Thyroid gland (tissue), 4 donors: Measurements from ENCODE around the gene MROH8.

Experiments
- POLR2A ChIP-seq, 2 donors: fragments of 450-650 bp; IDR thresholded peaks; one replicate each; pipeline ENCODE4 v1.6.1; 2017; ENCODE audit warnings: antibody characterized with exemption in 2 of 2, mild to moderate bottlenecking in 2 of 2, moderate library complexity in 1 of 2
- TF ChIP-seq, protein P1 (sequence below), 6 experiments: fragments of 200-600 bp in 3 of 6; fragments of 450-650 bp in 3 of 6; sonication (generic) in 3 of 6; IDR thresholded peaks; one replicate each; pipeline ENCODE4 v1.5.1; 2016 to 2019; ENCODE audit warnings: antibody characterized with exemption in 6 of 6, mild to moderate bottlenecking in 2 of 6, inconsistent platforms in 1 of 6, moderate library complexity in 1 of 6

DNA sequence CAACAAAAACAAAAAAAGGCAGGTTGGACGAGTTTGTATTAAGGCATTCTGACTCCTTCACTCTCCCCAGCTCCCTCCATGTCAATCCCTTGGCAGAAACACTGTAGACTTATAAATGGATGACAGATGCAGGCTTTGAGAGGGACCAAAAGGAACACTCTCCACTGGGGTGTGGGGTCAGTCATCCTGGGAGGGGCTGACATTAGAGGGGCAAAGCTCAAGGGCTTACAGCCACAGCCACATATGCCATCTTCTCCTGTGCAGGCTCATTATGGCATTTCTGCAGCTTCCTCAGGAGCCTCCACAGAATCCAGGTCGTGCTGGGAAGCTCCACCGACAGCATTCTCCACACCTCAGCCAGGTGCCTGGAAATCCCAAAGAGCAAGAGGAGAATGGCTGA is 50.5 kb downstream of the MROH8 start:
- TF ChIP-seq, protein P1, sequence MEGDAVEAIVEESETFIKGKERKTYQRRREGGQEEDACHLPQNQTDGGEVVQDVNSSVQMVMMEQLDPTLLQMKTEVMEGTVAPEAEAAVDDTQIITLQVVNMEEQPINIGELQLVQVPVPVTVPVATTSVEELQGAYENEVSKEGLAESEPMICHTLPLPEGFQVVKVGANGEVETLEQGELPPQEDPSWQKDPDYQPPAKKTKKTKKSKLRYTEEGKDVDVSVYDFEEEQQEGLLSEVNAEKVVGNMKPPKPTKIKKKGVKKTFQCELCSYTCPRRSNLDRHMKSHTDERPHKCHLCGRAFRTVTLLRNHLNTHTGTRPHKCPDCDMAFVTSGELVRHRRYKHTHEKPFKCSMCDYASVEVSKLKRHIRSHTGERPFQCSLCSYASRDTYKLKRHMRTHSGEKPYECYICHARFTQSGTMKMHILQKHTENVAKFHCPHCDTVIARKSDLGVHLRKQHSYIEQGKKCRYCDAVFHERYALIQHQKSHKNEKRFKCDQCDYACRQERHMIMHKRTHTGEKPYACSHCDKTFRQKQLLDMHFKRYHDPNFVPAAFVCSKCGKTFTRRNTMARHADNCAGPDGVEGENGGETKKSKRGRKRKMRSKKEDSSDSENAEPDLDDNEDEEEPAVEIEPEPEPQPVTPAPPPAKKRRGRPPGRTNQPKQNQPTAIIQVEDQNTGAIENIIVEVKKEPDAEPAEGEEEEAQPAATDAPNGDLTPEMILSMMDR (IDR thresholded peaks at IDR 0.05), result no peak
- no peak for TF ChIP-seq POLR2A (IDR thresholded peaks at IDR 0.05)
